ENCODE results near the gene TLR7.

DNA sequence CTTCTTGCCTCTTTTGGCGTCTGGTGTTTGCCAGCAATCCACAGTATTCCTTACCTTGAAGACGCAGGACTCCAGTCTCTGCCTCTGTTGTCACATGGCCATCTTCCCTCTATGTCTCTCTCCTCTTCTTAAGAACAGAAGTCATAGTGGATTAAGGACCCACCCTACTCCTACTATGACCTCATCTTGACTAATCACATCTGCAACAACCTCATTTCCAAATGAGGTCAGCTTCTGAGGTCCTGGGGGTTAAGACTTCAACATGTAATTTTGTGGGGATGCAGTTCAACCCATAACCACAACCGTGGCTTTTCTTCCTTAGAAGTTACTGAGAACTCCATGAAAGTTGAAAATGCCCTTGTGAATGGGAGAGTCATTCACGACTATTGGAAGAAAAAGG, 62.8 kb downstream of the TLR7 start:
- TF ChIP-seq EP300 (IDR thresholded peaks at IDR 0.05) (no peak), POLR2A (IDR thresholded peaks at IDR 0.05) (no peak), CTCF (IDR thresholded peaks at IDR 0.05) (no peak)

Data from gastroesophageal sphincter (tissue), 3 donors.